ENCODE measurements around the gene PDIA6.

Gene PDIA6

DNA sequence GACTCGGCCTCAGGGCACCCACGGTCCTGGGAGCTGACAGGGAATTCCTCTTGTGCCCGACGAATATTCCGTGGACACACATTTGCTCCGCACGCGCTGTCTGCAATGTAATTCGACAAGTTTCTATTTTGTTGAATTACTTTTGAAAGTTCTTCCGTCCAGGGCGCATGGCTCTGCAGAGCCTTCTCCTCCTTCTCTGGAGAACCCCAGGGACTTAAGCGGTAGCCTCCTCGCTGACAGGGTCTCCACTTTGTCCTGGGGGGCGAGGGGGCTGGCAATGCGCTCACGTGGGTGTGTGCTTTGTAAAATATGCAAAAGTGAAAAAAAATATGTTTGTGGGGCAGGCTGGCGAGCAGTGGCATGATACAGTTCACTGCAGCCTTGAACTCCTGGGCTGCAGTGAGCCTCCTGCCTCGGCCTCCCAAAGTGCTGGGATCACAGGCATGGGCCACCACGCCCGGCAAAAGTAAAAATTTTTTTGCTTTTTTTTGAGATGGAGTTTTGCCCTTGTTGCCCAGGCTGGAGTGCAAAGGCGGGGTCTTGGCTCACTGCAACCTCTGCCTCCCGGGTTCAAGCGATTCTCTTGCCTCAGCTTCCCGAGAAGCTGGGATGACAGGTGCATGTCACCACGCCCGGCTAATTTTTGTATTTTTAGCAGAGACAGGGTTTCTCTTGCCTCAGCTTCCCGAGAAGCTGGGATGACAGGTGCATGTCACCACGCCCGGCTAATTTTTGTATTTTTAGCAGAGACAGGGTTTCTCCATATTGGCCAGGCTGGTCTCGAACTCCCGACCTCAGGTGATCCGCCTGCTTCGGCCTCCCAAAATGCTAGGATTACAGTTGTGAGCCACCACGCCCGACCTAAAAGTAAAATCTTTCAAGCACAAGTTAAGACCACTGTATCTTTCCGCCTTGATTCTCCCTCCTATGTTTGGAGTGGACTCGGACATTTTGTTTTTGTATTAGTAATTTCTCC is 866 bp upstream of the PDIA6 start:
- TF ChIP-seq MAX (IDR thresholded peaks at IDR 0.05) = peak; percentile 49

DNA sequence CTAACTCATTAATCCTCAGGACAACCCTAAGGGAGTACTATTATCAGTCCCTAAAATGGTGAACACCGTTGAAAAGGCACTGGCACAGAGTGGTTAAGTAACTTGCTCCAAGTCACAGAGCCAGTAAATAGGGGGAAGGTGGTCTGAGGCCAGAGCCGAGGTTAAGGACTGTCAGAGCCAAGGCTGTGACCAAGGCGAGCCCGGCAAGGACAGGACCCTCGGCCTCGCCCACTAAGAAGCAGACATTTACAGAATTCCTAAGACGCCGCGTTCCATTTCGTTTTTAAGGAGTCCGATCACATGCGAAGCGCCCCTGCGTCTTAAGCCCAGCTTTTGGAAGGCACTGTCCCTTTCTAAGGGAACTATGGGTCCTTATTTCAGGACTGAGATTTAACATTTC is 1.1 kb downstream of the PDIA6 start:
- TF ChIP-seq YY1 (IDR thresholded peaks at IDR 0.05; ENCODE audit: low read depth) (no peak), TCF12 (IDR thresholded peaks at IDR 0.05; ENCODE audit: low read depth) (no peak), CEBPB (IDR thresholded peaks at IDR 0.05) (no peak), MAX (IDR thresholded peaks at IDR 0.05) (no peak), NFIC (IDR thresholded peaks at IDR 0.05) (no peak), EP300 (IDR thresholded peaks at IDR 0.05; ENCODE audit: borderline replicate concordance) (no peak), TEAD4 (IDR thresholded peaks at IDR 0.05) (no peak), FOXM1 (IDR thresholded peaks at IDR 0.05; ENCODE audit: borderline replicate concordance, low read depth) (no peak)

DNA sequence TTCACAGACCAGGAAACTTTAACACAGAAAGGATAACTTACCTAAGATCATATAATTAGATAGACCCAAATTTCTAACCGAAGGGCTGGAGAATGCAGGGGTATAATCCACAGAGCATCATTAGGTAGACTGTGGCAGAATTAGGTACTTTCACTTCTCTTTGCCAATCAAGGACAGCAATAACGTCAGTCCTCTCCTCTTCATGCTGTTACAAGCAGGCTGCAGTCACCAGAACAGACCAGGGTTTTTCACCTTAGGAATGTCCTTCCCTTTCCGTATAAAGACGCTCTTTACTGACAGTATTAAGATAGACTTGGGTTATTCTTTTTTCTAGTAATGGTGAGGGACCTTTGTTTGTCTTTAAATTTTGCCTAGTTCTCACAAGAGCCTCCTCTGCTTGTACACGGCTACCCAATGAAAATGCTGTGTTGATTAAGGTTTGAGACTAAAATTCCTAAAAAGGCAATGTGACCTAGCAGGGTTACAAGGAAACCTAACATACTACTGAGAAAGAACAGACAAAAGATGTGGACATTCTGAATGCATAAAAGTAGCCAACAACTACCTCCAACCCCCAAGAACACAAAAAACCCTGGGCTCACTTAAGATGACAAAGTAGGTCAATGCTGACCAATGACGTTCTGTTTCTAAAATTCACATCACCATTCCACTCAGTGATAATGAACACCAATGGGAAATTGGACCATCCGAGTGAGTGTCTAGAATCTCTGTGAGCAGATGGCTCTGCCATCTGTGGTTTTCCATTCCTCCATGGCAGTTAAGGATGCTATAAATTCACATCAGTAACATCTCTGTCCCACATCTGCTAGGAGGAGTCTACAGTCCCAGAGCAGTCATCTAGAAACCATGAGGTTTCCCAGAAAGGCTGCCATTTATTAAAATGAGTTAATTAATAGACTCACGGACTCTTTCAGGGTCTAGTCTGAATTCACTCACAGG is 2.1 kb downstream of the PDIA6 start:
- no peak for TF ChIP-seq ZBTB7A (IDR thresholded peaks at IDR 0.05; ENCODE audit: low read depth)
- TF ChIP-seq TEAD4 (IDR thresholded peaks at IDR 0.05) = no peak
- no peak for TF ChIP-seq CREB1 (IDR thresholded peaks at IDR 0.05; ENCODE audit: low read depth)
- no peak for TF ChIP-seq MAX (IDR thresholded peaks at IDR 0.05)
- no peak for TF ChIP-seq EP300 (IDR thresholded peaks at IDR 0.05; ENCODE audit: borderline replicate concordance)
- TF ChIP-seq TAF1 (IDR thresholded peaks at IDR 0.05; ENCODE audit: low read depth) = no peak
- TF ChIP-seq RAD21 (IDR thresholded peaks at IDR 0.05; ENCODE audit: low read depth) = no peak
- TF ChIP-seq, protein P1, sequence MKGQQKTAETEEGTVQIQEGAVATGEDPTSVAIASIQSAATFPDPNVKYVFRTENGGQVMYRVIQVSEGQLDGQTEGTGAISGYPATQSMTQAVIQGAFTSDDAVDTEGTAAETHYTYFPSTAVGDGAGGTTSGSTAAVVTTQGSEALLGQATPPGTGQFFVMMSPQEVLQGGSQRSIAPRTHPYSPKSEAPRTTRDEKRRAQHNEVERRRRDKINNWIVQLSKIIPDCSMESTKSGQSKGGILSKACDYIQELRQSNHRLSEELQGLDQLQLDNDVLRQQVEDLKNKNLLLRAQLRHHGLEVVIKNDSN (IDR thresholded peaks at IDR 0.05) = no peak
- no peak for TF ChIP-seq CEBPB (IDR thresholded peaks at IDR 0.05)
- TF ChIP-seq TCF12 (IDR thresholded peaks at IDR 0.05; ENCODE audit: low read depth) = no peak
- TF ChIP-seq NFIC (IDR thresholded peaks at IDR 0.05) = no peak
- no peak for TF ChIP-seq FOXM1 (IDR thresholded peaks at IDR 0.05; ENCODE audit: borderline replicate concordance, low read depth)
- TF ChIP-seq YY1 (IDR thresholded peaks at IDR 0.05; ENCODE audit: low read depth) = no peak
- TF ChIP-seq, protein P2, sequence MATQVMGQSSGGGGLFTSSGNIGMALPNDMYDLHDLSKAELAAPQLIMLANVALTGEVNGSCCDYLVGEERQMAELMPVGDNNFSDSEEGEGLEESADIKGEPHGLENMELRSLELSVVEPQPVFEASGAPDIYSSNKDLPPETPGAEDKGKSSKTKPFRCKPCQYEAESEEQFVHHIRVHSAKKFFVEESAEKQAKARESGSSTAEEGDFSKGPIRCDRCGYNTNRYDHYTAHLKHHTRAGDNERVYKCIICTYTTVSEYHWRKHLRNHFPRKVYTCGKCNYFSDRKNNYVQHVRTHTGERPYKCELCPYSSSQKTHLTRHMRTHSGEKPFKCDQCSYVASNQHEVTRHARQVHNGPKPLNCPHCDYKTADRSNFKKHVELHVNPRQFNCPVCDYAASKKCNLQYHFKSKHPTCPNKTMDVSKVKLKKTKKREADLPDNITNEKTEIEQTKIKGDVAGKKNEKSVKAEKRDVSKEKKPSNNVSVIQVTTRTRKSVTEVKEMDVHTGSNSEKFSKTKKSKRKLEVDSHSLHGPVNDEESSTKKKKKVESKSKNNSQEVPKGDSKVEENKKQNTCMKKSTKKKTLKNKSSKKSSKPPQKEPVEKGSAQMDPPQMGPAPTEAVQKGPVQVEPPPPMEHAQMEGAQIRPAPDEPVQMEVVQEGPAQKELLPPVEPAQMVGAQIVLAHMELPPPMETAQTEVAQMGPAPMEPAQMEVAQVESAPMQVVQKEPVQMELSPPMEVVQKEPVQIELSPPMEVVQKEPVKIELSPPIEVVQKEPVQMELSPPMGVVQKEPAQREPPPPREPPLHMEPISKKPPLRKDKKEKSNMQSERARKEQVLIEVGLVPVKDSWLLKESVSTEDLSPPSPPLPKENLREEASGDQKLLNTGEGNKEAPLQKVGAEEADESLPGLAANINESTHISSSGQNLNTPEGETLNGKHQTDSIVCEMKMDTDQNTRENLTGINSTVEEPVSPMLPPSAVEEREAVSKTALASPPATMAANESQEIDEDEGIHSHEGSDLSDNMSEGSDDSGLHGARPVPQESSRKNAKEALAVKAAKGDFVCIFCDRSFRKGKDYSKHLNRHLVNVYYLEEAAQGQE (IDR thresholded peaks at IDR 0.05; ENCODE audit: low read depth) = no peak
- TF ChIP-seq EGR1 (IDR thresholded peaks at IDR 0.05) = no peak

DNA sequence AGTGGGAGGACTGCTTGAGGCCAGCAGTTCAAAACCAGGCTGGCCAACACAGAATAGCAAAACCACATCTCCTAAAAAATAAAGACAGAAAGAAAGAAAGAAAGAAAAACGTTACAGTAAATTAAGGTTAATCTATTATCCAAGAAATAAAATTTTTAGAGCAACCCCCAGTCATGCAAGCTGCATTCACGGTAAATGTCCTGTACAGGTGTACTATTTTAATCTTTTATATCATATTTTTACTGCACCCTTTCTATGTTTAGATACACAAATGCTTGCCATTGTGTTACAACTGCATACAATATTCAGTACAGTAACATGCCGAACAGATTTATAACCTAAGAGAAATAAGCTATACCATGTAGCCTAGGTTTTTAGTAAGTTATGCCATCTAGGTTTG is 6.0 kb downstream of the PDIA6 start:
- no peak for TF ChIP-seq ZBTB7A (IDR thresholded peaks at IDR 0.05; ENCODE audit: low read depth)
- no peak for TF ChIP-seq TAF1 (IDR thresholded peaks at IDR 0.05; ENCODE audit: low read depth)
- TF ChIP-seq EP300 (IDR thresholded peaks at IDR 0.05; ENCODE audit: borderline replicate concordance) = no peak
- TF ChIP-seq, protein P2 (IDR thresholded peaks at IDR 0.05; ENCODE audit: low read depth) = no peak
- no peak for TF ChIP-seq MAX (IDR thresholded peaks at IDR 0.05)
- TF ChIP-seq YY1 (IDR thresholded peaks at IDR 0.05; ENCODE audit: low read depth) = no peak
- no peak for TF ChIP-seq CREB1 (IDR thresholded peaks at IDR 0.05; ENCODE audit: low read depth)
- TF ChIP-seq RAD21 (IDR thresholded peaks at IDR 0.05; ENCODE audit: low read depth) = no peak
- no peak for TF ChIP-seq NFIC (IDR thresholded peaks at IDR 0.05)
- no peak for TF ChIP-seq EGR1 (IDR thresholded peaks at IDR 0.05)
- TF ChIP-seq TCF12 (IDR thresholded peaks at IDR 0.05; ENCODE audit: low read depth) = no peak
- TF ChIP-seq TEAD4 (IDR thresholded peaks at IDR 0.05) = no peak
- TF ChIP-seq, protein P1 (IDR thresholded peaks at IDR 0.05) = no peak

All from Ishikawa (cell line).